ENCODE measurements around the gene STK32B.

DNA sequence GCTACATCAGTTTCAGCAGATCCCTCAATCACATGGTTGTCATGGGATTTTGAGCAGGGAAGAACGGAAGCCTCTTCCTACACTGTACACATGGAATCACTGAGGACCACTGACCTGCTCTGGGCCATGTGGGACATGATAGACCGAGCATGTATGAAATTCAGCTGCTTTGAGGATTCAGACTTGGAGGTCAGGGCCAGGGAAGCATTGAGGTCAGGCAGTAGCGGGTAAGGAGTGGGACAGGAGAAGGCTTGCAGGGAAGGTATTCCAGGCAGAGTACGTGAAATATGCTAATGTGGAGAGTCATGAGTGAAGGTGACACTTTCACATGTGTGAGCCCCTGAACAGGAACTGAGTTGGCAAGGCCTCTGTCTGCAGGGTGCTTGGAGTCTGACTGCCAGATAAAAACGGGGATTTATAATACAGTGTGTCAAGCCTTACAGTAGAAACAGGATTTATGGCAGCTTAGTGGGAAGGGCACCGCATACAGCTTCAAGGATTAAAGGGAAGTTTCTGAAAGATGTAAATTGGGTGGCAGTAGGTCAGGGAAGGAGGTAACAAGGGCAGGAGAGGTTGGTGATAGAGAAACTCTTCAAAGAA, 111.7 kb downstream of the STK32B start:
- TF ChIP-seq POLR2AphosphoS5 (IDR thresholded peaks at IDR 0.05): no peak
- TF ChIP-seq, protein P1, sequence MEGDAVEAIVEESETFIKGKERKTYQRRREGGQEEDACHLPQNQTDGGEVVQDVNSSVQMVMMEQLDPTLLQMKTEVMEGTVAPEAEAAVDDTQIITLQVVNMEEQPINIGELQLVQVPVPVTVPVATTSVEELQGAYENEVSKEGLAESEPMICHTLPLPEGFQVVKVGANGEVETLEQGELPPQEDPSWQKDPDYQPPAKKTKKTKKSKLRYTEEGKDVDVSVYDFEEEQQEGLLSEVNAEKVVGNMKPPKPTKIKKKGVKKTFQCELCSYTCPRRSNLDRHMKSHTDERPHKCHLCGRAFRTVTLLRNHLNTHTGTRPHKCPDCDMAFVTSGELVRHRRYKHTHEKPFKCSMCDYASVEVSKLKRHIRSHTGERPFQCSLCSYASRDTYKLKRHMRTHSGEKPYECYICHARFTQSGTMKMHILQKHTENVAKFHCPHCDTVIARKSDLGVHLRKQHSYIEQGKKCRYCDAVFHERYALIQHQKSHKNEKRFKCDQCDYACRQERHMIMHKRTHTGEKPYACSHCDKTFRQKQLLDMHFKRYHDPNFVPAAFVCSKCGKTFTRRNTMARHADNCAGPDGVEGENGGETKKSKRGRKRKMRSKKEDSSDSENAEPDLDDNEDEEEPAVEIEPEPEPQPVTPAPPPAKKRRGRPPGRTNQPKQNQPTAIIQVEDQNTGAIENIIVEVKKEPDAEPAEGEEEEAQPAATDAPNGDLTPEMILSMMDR (IDR thresholded peaks at IDR 0.05): no peak
- TF ChIP-seq POLR2A (IDR thresholded peaks at IDR 0.05): no peak
